ENCODE measurements around the gene LPIN3. TPM values are rescaled to one million over a fixed set of nuclear protein-coding genes. Genes with fewer than 3 reads are reported as not detected.

LPIN3 gene
- total and polyA plus RNA-seq, 2 experiments from 2014 or later, result 6.1 to 9.7 TPM

- no peak for TF ChIP-seq ZNF462 (CRISPR knock-in tag; IDR thresholded peaks at IDR 0.05)
Observed at GRCh38 chr20:41407607-41408006, 67.0 kb downstream of the LPIN3 start (continued).

DNA sequence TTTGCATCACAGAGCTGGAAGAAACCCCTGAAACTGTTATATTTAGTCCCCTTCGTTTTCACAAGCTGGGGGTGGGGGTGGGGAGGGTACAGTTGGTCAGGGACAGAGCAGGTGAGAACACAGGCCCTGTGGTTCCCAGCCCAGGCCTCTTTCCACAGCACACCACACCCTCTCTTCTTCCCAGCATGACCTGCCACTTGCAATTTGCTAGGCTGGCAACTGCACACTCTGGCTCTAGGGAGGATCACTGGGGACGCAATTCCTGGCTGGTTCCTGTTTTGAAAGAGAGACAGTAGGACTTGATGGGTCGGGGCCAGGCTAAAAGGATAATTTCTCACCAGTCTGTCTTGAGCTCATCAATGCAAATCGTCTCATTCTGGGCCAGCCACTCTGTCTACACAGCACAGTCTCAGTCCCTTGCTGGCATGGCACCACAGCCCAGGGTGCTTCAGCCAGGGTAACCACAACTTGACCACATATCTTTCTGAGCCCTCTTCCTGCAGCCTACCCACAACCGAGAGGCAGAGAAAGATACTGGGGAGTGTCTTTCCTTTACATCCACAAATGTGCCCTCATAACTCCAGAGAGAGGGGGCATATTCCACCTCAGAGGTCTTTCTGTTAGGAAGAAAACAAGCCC, 67.7 kb downstream of the LPIN3 start:
- H2AFZ ChIP-seq, result no peak overlapping the region
- DNase-seq (ENCODE audit: low spot score) (no peak), ATAC-seq (no peak)
- H3K9me2 ChIP-seq (ENCODE audit: insufficient read depth), result no peaks in the 10 kb centered on the region
- no peaks in the 10 kb centered on the region for H3K27me3 ChIP-seq (ENCODE audit: insufficient read depth)
- H3K79me2 ChIP-seq (replicated peaks; ENCODE audit: insufficient read depth), result no peaks in the 10 kb centered on the region
- Mint-ChIP-seq H3K4me3 (no peak overlapping the region), H3K9me3 (no peaks in the 10 kb centered on the region; the same call in 2 of the 3 replicates), H3K27ac (no peak overlapping the region), H3K4me1 (no peaks in the 10 kb centered on the region), H3K27me3 (ENCODE audit: insufficient read depth, low read depth, poor library complexity) (no peaks in the 10 kb centered on the region), H3K36me3 (ENCODE audit: low read depth) (peaks cover 64% of the 10 kb centered on the region)
- H3K4me3 ChIP-seq, result no peak overlapping the region
- H3K27ac ChIP-seq (ENCODE audit: low read depth), result no peak overlapping the region
- H3K36me3 ChIP-seq (ENCODE audit: insufficient read depth), result peaks cover 30% of the 10 kb centered on the region
- no peaks in the 10 kb centered on the region for H3K4me1 ChIP-seq (ENCODE audit: insufficient read depth)
- H3F3A ChIP-seq (replicated peaks; ENCODE audit: low read depth), result no peaks in the 10 kb centered on the region
- peaks cover 6% of the 10 kb centered on the region; the same call in 1 of the 2 replicates for H4K20me1 ChIP-seq (replicated peaks; ENCODE audit: insufficient read depth)
- H3K4me2 ChIP-seq, result no peak overlapping the region
- TF ChIP-seq JUNB (IDR thresholded peaks at IDR 0.05; ENCODE audit: unreplicated experiment) (no peak), ZNF114 (CRISPR knock-in tag; IDR thresholded peaks at IDR 0.05) (no peak), NANOG (IDR thresholded peaks at IDR 0.05; ENCODE audit: borderline replicate concordance) (no peak), ZNF462 (CRISPR knock-in tag; IDR thresholded peaks at IDR 0.05) (no peak), EZH2 (IDR thresholded peaks at IDR 0.05; ENCODE audit: low read depth, unreplicated experiment) (no peak), STAT1 (IDR thresholded peaks at IDR 0.05; ENCODE audit: unreplicated experiment) (no peak)
- TF ChIP-seq, protein P1, sequence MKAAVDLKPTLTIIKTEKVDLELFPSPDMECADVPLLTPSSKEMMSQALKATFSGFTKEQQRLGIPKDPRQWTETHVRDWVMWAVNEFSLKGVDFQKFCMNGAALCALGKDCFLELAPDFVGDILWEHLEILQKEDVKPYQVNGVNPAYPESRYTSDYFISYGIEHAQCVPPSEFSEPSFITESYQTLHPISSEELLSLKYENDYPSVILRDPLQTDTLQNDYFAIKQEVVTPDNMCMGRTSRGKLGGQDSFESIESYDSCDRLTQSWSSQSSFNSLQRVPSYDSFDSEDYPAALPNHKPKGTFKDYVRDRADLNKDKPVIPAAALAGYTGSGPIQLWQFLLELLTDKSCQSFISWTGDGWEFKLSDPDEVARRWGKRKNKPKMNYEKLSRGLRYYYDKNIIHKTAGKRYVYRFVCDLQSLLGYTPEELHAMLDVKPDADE (IDR thresholded peaks at IDR 0.05), result no peak
